ENCODE results near the gene KDM3B.
"Not testable (repeated sequence)": the region's sequence is repeated elsewhere in the genome, so short reads cannot be mapped to it uniquely, and the experiment has no call there.

The KDM3B gene

GRCh38 chr5:138351056-138351455 is 1.4 kb upstream of the KDM3B start:
- DNase-seq, result no peak

- no peak for DNase-seq
Measured at GRCh38 chr5:138351517-138351916, 968 bp upstream of the KDM3B start.

GRCh38 chr5:138352722-138353559 is 456 bp downstream of the KDM3B start:
- peak; percentile 75 for DNase-seq

GRCh38 chr5:138353560-138354080 is 1.1 kb downstream of the KDM3B start:
- DNase-seq, result no peak

GRCh38 chr5:138354387-138354786 is 1.9 kb downstream of the KDM3B start:
- no peak for DNase-seq

DNA sequence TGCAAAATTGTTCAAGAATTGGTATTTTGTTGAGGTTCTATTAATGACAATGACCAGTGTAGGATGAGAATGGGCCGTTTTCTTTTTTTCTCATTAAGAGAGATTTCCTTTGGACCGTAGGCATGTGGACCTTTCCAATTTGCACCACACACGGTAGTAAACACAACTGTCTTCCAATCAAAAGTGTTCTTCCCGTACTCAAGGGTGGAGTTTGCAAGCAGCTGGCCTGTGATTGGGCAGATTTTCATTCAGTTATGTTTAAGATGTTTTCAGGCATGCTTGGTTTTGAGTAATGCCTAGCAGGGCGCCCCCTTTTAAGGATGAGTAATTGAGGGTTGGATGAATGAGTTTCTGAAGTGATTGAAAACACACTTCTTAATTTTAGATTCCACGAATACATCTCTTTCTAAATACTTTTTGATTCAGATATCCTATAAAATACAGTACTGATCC is 2.5 kb downstream of the KDM3B start:
- DNase-seq, result peak; percentile 39

DNA sequence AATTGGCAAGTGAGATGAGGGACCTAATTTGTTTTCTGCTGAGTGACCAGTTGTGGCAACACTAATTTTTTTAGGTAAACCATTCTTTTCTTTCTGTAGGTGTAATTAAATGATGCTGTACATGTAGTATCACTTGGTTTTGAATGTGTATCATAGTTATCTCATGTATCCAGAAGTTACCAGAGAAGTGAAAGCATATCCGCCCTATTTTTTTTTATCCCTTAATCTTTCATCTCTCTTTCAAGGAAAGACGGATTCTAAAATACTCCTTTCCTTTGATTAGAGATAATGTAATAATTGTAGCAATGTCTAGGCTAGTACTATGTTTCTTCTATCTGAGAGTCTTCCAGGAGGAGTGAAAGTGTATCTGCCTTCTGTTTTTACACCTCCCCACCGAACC is 7.1 kb downstream of the KDM3B start:
- DNase-seq, result no peak

- no peak for DNase-seq
Measured at GRCh38 chr5:138360941-138361452, 8.5 kb downstream of the KDM3B start.

DNA sequence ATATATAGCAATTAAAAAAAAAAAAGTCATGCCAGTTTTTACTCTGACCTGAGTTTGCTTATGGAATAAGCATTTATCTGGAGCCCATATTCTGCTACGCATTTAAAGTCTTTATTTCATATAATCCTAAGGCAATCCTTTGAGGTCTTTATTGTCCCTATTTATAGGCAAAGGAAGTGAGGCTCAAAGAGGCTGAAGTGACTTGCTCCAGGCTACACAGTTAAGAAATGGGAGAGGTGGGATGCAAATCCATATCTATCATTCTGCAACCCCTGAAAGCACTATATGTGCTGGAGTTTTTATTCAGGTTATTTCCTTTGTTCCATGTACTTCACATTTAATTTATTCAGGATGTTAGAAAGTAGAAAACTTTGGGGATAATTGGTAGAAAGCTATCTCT is 12.1 kb downstream of the KDM3B start:
- DNase-seq, result no peak

DNA sequence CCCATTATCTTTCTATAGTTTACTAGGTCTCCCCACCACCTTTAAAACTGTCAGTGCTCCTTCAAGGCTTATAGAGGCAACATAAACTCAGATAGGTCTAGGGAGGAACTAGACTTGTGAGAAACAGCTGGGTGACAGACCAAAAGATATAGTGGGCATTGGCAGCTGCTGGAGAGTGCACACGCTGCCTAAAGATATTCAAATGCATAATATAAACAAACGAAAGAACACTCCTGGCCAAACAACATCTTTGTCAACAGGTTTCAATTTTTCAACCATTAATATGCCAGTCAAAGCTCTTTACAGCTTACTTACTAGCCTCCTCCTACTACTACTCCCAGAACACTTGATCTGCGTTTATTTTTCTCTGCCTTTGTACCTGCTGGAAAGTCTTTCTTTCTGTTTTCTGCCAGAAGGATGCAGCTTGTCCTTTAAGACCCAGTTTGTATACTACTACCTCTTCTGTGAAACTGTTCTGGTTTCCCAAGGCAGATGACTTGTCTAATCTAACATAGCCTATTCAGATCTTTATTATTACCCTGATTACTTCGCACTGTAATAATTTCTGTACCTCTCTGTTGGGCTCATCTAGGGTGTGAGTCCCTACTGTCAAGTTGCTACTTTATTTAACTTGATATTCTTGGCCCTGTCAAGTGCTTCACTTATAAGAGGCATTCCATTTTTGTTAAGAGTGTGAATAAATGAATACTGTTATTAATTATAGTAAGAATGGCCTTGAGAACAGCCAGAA is 14.3 kb downstream of the KDM3B start:
- no peak for DNase-seq

DNA sequence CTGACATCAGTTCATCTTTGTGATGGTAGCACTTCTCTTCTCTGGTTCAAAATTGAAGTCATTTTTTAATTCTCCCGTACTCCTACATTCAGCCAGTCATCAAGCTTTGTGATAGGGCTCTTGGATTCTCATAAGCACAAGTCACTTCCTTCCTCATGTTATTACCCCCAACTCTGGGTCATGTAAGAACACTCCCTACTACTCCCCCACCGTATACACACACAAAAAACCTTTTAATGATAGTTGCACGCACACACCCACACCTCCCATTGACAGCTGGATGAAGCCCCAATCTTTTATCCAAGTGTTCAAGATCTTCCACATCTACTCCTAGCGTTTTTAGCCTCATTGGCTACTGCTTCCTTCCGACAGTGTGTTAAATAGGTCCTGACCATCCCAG is 16.8 kb downstream of the KDM3B start:
- DNase-seq, result no peak

DNA sequence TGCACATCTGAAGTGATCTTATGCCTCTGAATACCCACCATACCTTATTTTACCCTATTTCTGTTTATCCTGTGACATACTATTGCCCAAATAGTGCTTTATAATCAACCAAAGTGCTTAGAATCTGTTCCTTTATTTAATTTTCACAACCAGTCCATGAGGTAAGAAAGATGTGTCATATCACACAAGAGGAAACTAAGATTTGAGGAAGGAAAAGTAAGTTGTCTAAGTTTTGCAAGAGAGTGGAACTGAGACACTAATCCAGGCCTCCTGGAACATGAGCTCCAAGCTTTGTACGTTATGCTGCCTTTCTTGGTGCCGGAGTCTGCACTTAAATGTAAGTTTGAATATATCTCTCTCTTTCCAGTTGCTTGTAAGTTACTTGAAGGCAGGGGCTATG is 17.2 kb downstream of the KDM3B start:
- DNase-seq, result no peak

GRCh38 chr5:138370537-138370936 is 18.1 kb downstream of the KDM3B start:
- no peak for DNase-seq

DNA sequence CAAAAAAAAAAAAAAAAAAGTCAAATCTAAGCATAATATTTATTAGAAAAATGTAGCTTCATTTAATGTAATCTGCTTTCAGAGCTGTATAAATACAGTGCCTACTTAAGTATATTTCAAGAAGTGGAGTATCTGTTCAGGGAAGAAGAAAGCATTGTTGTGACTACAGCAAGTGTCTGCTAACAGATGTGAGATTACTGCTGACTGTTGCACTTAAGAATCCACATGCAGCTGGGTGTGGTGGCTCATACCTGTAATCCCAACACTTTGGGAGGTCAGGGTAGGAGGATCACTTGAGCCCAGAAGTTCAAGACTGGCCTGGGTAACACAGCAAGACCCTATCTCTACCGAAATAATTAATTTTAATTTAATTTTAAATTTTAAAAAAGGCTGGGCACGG is 19.0 kb downstream of the KDM3B start:
- no peak for DNase-seq

DNA sequence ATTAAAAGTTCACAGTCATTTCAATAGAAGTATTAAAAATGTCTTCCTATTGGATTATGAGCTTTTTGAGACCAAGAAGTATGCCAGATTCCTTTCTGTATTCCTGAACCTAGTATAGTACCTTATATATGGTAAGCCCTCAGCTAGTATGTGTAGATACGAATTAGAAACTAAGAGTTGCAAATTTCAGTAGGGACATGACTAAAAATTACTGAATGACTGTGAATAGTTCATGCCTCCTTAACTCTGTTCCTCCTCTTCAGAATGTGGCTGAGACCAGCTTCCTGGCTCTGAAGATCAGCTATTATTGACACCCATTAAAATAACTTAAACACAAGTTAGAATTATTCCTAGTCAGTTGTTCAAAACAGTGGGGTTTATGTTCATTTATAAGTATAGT is 19.7 kb downstream of the KDM3B start:
- no peak for DNase-seq

DNA sequence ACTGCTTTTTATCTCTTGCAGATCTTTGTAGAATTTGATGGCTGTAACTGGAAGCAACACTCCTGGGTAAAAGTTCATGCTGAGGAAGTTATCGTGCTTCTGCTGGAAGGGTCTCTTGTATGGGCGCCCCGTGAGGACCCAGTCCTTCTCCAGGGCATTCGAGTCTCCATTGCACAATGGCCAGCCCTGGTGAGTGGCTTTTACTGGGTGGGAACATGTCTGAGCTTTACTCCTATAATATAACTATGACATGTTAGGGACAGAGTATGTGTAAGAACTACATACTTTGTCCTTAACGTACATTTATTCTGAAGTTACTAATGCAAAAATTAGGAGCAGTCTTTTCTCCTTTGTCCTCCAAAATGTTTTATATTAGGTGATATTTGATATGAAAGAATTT is 20.2 kb downstream of the KDM3B start:
- DNase-seq, result no peak

GRCh38 chr5:138382347-138382746 is 29.9 kb downstream of the KDM3B start:
- no peak for DNase-seq

GRCh38 chr5:138385660-138386059 is 33.2 kb downstream of the KDM3B start:
- no peak for DNase-seq

- no peak for DNase-seq
Measured at GRCh38 chr5:138386290-138386689, 33.8 kb downstream of the KDM3B start.

- DNase-seq, result no peak
Measured at GRCh38 chr5:138389332-138389731, 36.8 kb downstream of the KDM3B start.

GRCh38 chr5:138389911-138390310 is 37.4 kb downstream of the KDM3B start:
- not testable (repeated sequence) for DNase-seq

- DNase-seq, result no peak
Measured at GRCh38 chr5:138391859-138392386, 39.4 kb downstream of the KDM3B start.

- no peak for DNase-seq
Measured at GRCh38 chr5:138402640-138403039, 50.2 kb downstream of the KDM3B start.
